Measurements from ENCODE around the gene CCR3.

CCR3 gene

GRCh38 chr3:46297658-46298423 lies 55.6 kb downstream of the CCR3 start:
- Mint-ChIP-seq H3K27me3 (ENCODE audit: low read depth) (peaks cover 21% of the 10 kb centered on the region), H3K4me1 (no peaks in the 10 kb centered on the region), H3K9me3 (no peaks in the 10 kb centered on the region), H3K4me3 (no peak overlapping the region), H3K36me3 (ENCODE audit: low read depth) (no peaks in the 10 kb centered on the region), H3K27ac (no peak overlapping the region)
- TF ChIP-seq, protein P1, sequence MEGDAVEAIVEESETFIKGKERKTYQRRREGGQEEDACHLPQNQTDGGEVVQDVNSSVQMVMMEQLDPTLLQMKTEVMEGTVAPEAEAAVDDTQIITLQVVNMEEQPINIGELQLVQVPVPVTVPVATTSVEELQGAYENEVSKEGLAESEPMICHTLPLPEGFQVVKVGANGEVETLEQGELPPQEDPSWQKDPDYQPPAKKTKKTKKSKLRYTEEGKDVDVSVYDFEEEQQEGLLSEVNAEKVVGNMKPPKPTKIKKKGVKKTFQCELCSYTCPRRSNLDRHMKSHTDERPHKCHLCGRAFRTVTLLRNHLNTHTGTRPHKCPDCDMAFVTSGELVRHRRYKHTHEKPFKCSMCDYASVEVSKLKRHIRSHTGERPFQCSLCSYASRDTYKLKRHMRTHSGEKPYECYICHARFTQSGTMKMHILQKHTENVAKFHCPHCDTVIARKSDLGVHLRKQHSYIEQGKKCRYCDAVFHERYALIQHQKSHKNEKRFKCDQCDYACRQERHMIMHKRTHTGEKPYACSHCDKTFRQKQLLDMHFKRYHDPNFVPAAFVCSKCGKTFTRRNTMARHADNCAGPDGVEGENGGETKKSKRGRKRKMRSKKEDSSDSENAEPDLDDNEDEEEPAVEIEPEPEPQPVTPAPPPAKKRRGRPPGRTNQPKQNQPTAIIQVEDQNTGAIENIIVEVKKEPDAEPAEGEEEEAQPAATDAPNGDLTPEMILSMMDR (IDR thresholded peaks at IDR 0.05; ENCODE audit: unreplicated experiment in 3 of 3): no peak

DNA sequence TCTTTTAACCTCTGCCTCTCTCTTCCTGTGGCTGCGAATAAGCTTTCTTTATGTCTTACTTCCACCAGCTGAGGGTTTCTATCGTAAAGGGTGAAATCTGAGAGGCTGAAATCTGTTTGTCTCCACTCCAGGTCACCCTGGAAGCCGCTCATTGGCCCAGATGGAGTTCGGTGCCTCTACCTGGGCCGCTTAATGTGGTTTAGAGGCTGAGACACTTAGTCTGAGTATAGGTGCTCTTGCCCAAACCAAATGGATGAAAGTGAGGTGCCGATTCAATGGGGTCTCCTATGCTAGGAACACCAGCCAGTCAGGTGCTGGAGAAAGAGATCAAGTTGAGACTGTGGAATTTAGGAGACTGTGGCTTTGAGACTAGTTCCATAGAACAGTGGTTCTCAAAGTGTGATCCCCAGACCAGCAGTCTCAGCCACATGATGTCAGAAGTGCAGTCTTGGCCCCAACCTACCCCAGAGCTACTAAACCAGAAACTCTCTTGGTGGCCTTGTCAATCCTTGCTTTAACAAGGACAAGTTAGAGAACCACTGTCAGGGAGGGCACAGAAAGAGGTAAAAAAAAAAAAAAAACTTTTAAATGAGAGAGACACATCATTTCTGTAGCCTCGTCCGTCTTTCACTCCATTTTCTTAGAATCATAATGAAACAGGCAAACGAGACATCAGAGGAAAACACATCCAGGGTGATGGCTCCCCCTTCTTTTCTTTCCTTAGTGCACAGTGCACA lies 56.8 kb downstream of the CCR3 start:
- Mint-ChIP-seq H3K36me3 (ENCODE audit: low read depth) (no peaks in the 10 kb centered on the region), H3K9me3 (no peaks in the 10 kb centered on the region), H3K27ac (no peak overlapping the region), H3K27me3 (ENCODE audit: low read depth) (peaks cover 18% of the 10 kb centered on the region), H3K4me3 (no peak overlapping the region), H3K4me1 (no peaks in the 10 kb centered on the region)
- TF ChIP-seq, protein P1 (IDR thresholded peaks at IDR 0.05; ENCODE audit: unreplicated experiment in 3 of 3): no peak

DNA sequence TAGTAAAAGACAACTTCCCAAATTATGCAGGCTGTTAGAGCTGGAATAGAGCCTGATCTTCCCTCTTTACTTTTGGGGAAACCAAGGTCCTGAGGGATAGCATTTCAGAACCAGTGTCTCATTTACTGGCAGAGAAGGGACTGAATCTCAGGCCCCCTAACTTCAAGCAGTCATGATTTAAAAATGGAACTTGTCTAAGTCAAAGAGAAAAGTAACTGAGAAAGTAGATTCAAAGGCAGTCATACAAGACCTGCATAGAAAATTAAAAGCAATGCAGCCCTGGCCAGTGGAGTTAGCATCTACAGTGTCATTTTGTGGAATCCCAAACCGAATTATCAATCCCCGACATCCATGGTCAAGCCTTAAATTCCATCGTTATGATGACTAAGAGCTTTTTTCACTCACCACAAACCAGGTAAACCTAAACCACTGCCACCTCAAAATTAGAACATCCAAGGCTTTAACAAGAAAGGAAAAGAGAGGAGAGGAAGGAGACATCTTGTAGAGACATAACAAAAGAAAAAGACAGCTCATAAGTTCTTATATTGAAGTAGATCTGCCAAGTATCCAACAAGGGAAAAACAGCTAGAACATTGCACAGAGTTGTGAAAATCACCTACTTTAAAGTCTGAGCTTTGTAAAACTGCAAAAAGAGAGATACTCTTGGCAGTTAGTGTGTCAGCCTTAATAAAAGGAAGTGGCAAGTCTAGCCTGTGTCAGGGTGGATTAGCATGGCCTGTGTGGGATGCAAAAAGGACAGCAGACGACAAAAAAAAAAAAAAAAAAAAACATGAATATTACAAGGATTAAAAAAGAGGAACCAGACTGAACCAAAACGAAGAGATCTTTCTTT lies 57.6 kb downstream of the CCR3 start:
- Mint-ChIP-seq H3K4me3 (no peak overlapping the region), H3K9me3 (no peaks in the 10 kb centered on the region), H3K36me3 (ENCODE audit: low read depth) (no peaks in the 10 kb centered on the region), H3K27ac (no peak overlapping the region), H3K4me1 (no peaks in the 10 kb centered on the region), H3K27me3 (ENCODE audit: low read depth) (peaks cover 18% of the 10 kb centered on the region)
- TF ChIP-seq, protein P1 (IDR thresholded peaks at IDR 0.05; ENCODE audit: unreplicated experiment in 3 of 3): no peak

DNA sequence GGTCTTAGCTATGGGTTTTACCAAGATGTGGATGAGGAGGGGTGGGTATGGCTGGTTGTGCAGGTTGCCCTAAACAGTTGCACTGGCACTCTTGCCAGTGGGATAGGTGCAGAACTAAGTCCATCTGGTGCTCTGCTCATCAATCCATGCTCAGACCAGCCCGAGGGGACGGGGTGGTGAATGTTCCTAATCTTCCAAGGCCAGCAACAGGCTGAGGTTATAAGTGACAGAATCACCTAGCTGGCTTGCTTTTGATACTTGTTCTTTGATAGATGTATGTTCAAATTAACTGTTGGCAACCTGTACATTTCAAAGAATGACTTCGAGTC lies 58.2 kb downstream of the CCR3 start:
- Mint-ChIP-seq H3K27me3 (ENCODE audit: low read depth) (peaks cover 23% of the 10 kb centered on the region), H3K4me3 (no peak overlapping the region), H3K27ac (no peak overlapping the region), H3K36me3 (ENCODE audit: low read depth) (no peaks in the 10 kb centered on the region), H3K4me1 (no peaks in the 10 kb centered on the region), H3K9me3 (no peaks in the 10 kb centered on the region)
- TF ChIP-seq, protein P1 (IDR thresholded peaks at IDR 0.05; ENCODE audit: unreplicated experiment in 3 of 3): no peak

- Mint-ChIP-seq H3K4me3 (no peak overlapping the region), H3K27me3 (ENCODE audit: low read depth) (peaks cover 25% of the 10 kb centered on the region), H3K27ac (no peak overlapping the region), H3K4me1 (no peaks in the 10 kb centered on the region), H3K36me3 (ENCODE audit: low read depth) (no peaks in the 10 kb centered on the region), H3K9me3 (no peaks in the 10 kb centered on the region)
- TF ChIP-seq, protein P1 (IDR thresholded peaks at IDR 0.05; ENCODE audit: unreplicated experiment in 3 of 3): no peak
Observed at GRCh38 chr3:46301122-46301835, 59.0 kb downstream of the CCR3 start.

Data from nephron (organoid).